GM12878 (cell line): ENCODE results near the gene PRAMEF18. TPM values are rescaled to one million over a fixed set of nuclear protein-coding genes. Genes with fewer than 3 reads are reported as not detected.
"Not testable (repeated sequence)": the region's sequence is repeated elsewhere in the genome, so short reads cannot be mapped to it uniquely, and the experiment has no call there.

ENCODE experiments used
- ATAC-seq: fragments of 200-7000 bp; cut with Tn5 transposase; 3 replicates; pipeline ENCODE4 v1.9.1; 2020; ENCODE audit warnings: mild to moderate bottlenecking, moderate library complexity
- Bru-seq: library from RNA; stranded (reverse); fragments of 400-500 nt; gene quantifications from one replicate; lab custom pipeline; 2021; lab: Mats Ljungman, UMichigan
- BruChase-seq, 2 experiments: library from RNA; stranded (reverse); fragments of 400-500 nt; gene quantifications; one replicate each; lab custom pipeline; 2021; lab: Mats Ljungman, UMichigan
- BruUV-seq: library from RNA; stranded (reverse); fragments of 400-500 nt; replicated peaks from 2 replicates; lab custom pipeline; 2021; lab: Mats Ljungman, UMichigan
- CTCF ChIA-PET: fragments of 300-600 bp; sonication (Branson Sonifier 250); formaldehyde crosslinking; extraction: SDS; loops from one replicate; lab custom pipeline; 2021; ENCODE audit warnings: inconsistent platforms; lab: Yijun Ruan, JAX
- POLR2A ChIA-PET: fragments of 350-600 bp; formaldehyde crosslinking; extraction: SDS; loops from one replicate; lab custom pipeline; 2021; ENCODE audit warnings: inconsistent platforms; lab: Charles Lee
- RAD21 ChIA-PET: fragments of 300-600 bp; sonication (Branson Sonifier 250); formaldehyde crosslinking; loops from one replicate; lab custom pipeline; 2023; ENCODE audit warnings: antibody characterized with exemption; ENCODE audit not compliant: unreplicated experiment; lab: Charles Lee
- SMC1A ChIA-PET: fragments of 300-600 bp; sonication (Branson Sonifier 250); formaldehyde crosslinking; loops from one replicate; lab custom pipeline; 2023; ENCODE audit not compliant: unreplicated experiment, uncharacterized antibody; lab: Charles Lee
- DNase-seq: peaks from one replicate; pipeline ENCODE4 v3.0.0-alpha.2; 2011; ENCODE audit warnings: low read depth, low spot score
- FAIRE-seq: peaks from 3 replicates; lab custom pipeline; 2011; peaks lifted over from hg19 to GRCh38; lab: Jason Lieb, UNC
- H2AFZ ChIP-seq: 2 replicates; pipeline ENCODE4 v1.6.0; 2011; ENCODE audit warnings: low read depth, low read length, control low read depth; ENCODE audit not compliant: control insufficient read depth
- H3K27ac ChIP-seq: 2 replicates; pipeline ENCODE4 v1.5.1; 2011; ENCODE audit warnings: control low read depth; ENCODE audit not compliant: control insufficient read depth, insufficient read depth
- H3K27me3 ChIP-seq, 2 experiments: replicated peaks in 1 of 2; 2 replicates each; pipeline versions ENCODE4 v1.6.0 to v1.6.1; 2011; ENCODE audit warnings: low read length in 1 of 2; ENCODE audit not compliant: control insufficient read depth in 2 of 2, insufficient read depth in 2 of 2
- H3K36me3 ChIP-seq, 2 experiments: 2 replicates each; pipeline ENCODE4 v1.5.1; 2011; ENCODE audit warnings: low read length in 1 of 2; ENCODE audit not compliant: control insufficient read depth in 2 of 2, insufficient read depth in 2 of 2
- H3K4me1 ChIP-seq: 2 replicates; pipeline ENCODE4 v1.6.1; 2011; ENCODE audit warnings: mild to moderate bottlenecking, low read length, moderate library complexity, mixed read lengths; ENCODE audit not compliant: control insufficient read depth, insufficient read depth
- H3K4me2 ChIP-seq: 2 replicates; pipeline ENCODE4 v1.6.0; 2011; ENCODE audit warnings: control low read depth; ENCODE audit not compliant: control insufficient read depth, insufficient read depth
- H3K4me3 ChIP-seq: fragments of 200-600 bp; sonication (generic); 2 replicates; pipeline ENCODE4 v1.5.1; 2016
- H3K79me2 ChIP-seq: 2 replicates; pipeline ENCODE4 v1.6.0; 2011; ENCODE audit warnings: low read length; ENCODE audit not compliant: control insufficient read depth, insufficient read depth
- H3K9ac ChIP-seq: 2 replicates; pipeline ENCODE4 v1.8.0; 2011; ENCODE audit warnings: low read length, control low read depth, mixed read lengths; ENCODE audit not compliant: control insufficient read depth, insufficient read depth
- H3K9me3 ChIP-seq: replicated peaks from 3 replicates; pipeline ENCODE4 v1.5.1; 2011; ENCODE audit warnings: mild to moderate bottlenecking, low read length; ENCODE audit not compliant: control insufficient read depth, insufficient read depth
- H4K20me1 ChIP-seq: 2 replicates; pipeline ENCODE4 v1.6.0; 2011; ENCODE audit not compliant: control insufficient read depth, insufficient read depth
- WGBS: methylation state at CpG from one replicate; pipeline ENCODE4 v1.1.6; 2016; ENCODE audit warnings: low lambda C conversion rate; ENCODE audit not compliant: insufficient replicate concordance, insufficient coverage; ENCODE audit errors: missing lambda C conversion rate; 5-methylcytosine and 5-hydroxymethylcytosine counted together
- in situ Hi-C: fragments of 300-500 bp; cut with MboI; formaldehyde crosslinking; loops from 9 replicates; pipeline ENCODE4 v1.14.3; 2018; ENCODE audit warnings: mixed read lengths
- intact Hi-C: fragments of 100-400 bp; cut with micrococcal nuclease; formaldehyde crosslinking; loops from one replicate; pipeline ENCODE4 v1.14.2; 2022; ENCODE audit not compliant: unreplicated experiment
- long read RNA-seq, 2 experiments: library from polyadenylated mRNA; unstranded; transcript quantifications; one replicate each; pipeline ENCODE4 v2.0.0, GENCODE V29; 2019 to 2020
- polyA minus RNA-seq, 3 experiments: library from RNA; depleted of rRNA, polyadenylated mRNA; stranded (reverse); fragments of >200 nt; gene quantifications; 2 replicates each; pipeline ENCODE4 v1.2.3, GENCODE V29; 2011
- polyA plus RNA-seq, 11 experiments: library from polyadenylated mRNA; depleted of rRNA in 4 of 11; unstranded in 6 of 11; stranded (reverse) in 5 of 11; fragments of >200 nt; fragmentation: Nextera tagmentation in 4 of 11; fragmentation: Illumina TruSeq in 1 of 11; extraction: Ambion mirVana in 4 of 11; extraction: Trizol in 1 of 11; gene quantifications; 1 replicate in 1 of 11; 2 replicates in 10 of 11; pipeline versions ENCODE4 v1.2.1 to v1.2.3, GENCODE V29; 2011 to 2016; ENCODE audit warnings: inconsistent platforms in 2 of 11, missing spikeins in 2 of 11, low read depth in 1 of 11
- total RNA-seq, 4 experiments: library from RNA; depleted of rRNA in 3 of 4; stranded (reverse); fragments of >200 nt in 3 of 4; fragmentation: Illumina TruSeq in 1 of 4; extraction: Trizol in 1 of 4; gene quantifications; 2 replicates each; pipeline versions ENCODE4 v1.2.1 to v1.2.3, GENCODE V29; 2013 to 2021

The PRAMEF18 gene, protein sequence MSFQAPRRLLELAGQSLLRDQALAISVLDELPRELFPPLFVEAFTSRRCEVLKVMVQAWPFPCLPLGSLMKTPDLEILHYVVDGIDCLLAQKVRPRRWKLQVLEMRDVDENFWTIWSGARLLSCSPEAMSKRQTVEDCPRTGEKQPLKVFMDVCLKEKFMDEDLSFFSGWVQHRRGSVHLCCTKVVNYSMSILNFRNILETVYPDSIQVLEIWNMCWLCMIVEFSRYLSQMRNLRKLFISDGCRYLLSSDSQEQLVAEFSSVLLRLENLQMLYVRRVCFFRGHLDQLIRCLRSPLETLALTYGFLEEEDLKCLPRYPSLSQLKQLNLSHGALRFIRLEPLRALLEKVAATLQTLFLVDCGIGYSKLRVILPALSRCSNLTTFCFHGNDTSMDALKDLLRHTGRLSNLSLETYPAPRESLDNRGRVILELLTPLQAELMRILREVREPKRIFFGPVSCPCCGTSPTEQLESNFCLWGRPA
- not detected in 2 replicates for total RNA-seq (2013; cell fraction: nucleolus; rRNA removed)
- total RNA-seq (2014; rRNA removed) (not detected in 2 replicates), total RNA-seq (2014; rRNA removed; fragmentation: Illumina TruSeq; extraction: Trizol) (not detected in 2 replicates), total RNA-seq (2021) (not detected in 2 replicates), polyA plus RNA-seq (2011; rRNA removed) (not detected in 2 replicates), polyA plus RNA-seq (2014; fragmentation: Illumina TruSeq; extraction: Trizol) (not detected in 2 replicates), polyA plus RNA-seq (2014; fragmentation: Nextera tagmentation; extraction: Ambion mirVana) (not detected), polyA plus RNA-seq (2014; rRNA removed) (not detected in 2 replicates), polyA plus RNA-seq (2016; fragmentation: Nextera tagmentation; extraction: Ambion mirVana) (not detected), polyA minus RNA-seq (2011; rRNA and poly(A)+ RNA removed) (not detected in 2 replicates), Bru-seq, nascent RNA (not detected), BruChase-seq, experiment 1, labeled RNA remaining after a 6-hour chase (not detected), BruChase-seq, experiment 2, labeled RNA remaining after a 2-hour chase (not detected)
- not detected for polyA plus RNA-seq (2011; ENCODE audit: low read depth)
- polyA plus RNA-seq (2011; cell fraction: cytosol; rRNA removed), result not detected in 2 replicates
- polyA plus RNA-seq (2011; cell fraction: nucleus; rRNA removed), result not detected in 2 replicates
- not detected in 2 replicates for polyA plus RNA-seq (2012)
- not detected in 2 replicates for polyA minus RNA-seq (2011; cell fraction: cytosol; rRNA and poly(A)+ RNA removed)
- not detected in 2 replicates for polyA minus RNA-seq (2011; cell fraction: nucleus; rRNA and poly(A)+ RNA removed)
- long read RNA-seq, experiment 1, result 0 reads
- long read RNA-seq, experiment 2, result 0 reads

DNA sequence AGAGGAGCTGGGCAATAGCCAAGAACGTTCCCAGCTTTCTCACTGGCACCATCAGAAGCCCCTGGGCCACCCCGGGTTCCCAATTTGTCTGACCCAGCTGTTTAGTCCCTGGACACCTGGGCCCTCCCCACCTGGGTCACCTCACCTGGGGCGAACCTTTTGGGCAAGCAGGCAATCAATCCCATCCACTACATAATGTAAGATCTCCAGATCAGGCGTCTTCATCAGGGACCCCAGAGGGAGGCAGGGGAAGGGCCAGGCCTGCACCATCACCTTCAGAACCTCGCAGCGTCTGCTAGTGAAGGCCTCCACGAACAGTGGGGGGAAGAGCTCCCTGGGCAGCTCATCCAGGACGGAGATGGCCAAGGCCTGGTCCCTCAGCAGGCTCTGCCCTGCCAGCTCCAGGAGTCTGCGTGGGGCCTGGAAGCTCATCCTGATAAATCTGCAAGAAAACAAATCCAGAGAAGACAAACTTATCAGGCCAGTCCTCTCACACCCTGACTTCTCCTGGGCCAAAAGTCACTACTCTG lies at the start of gene PRAMEF18:
Gene PRAMEF18 (minus strand): TSS at position 480 of the 530 bp plus-strand sequence. CDS start 48 bp downstream, at position 432.
- DNase-seq, ATAC-seq, H3K4me2 ChIP-seq, H3K4me1 ChIP-seq, H3K79me2 ChIP-seq, H4K20me1 ChIP-seq, H3K4me3 ChIP-seq, H3K27ac ChIP-seq, RAD21 ChIA-PET, POLR2A ChIA-PET, H3K9me3 ChIP-seq, BruUV-seq, H2AFZ ChIP-seq, SMC1A ChIA-PET, intact Hi-C loops, H3K27me3 ChIP-seq, H3K9ac ChIP-seq, FAIRE-seq, H3K36me3 ChIP-seq: not testable (repeated sequence)
- in situ Hi-C loops, result loop anchor here (25.0 kb wide), 2 partner anchors 413 to 688 kb away; no protein-coding TSS in a partner anchor
- CTCF ChIA-PET, result interaction anchor here (0.8 kb wide), 1 partner anchor 7 kb away, joined by 3 read pairs; no protein-coding TSS in a partner anchor
- 6% methylated on average over 9 of the region's 9 CpGs for WGBS

DNA sequence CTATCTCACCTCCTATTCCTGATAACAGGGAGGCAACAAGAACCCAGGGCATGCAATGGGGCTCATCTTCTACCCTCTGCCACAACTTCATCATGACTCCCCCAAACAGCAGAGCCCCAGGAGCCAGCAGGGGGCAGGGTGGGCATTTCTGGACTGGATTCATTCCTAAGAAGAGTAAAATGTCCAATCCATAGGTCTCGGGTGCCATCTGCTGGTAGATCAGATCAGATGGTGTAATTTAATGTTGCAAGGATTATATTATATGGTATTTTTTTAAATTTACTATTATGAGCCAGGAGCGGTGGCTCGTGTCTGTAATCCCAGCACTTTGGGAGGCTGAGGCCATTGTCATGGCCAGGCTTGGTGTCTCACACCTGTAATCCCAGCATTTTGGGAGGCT lies 39.2 kb upstream of the PRAMEF18 start:
- H3K27ac ChIP-seq, ATAC-seq, H3K4me2 ChIP-seq, H3K36me3 ChIP-seq, H3K79me2 ChIP-seq, H3K4me3 ChIP-seq, H4K20me1 ChIP-seq, DNase-seq, H3K9me3 ChIP-seq, SMC1A ChIA-PET, in situ Hi-C loops, H3K27me3 ChIP-seq, H2AFZ ChIP-seq, POLR2A ChIA-PET, CTCF ChIA-PET, H3K9ac ChIP-seq, intact Hi-C loops, BruUV-seq, FAIRE-seq, RAD21 ChIA-PET, H3K4me1 ChIP-seq: not testable (repeated sequence)
- WGBS, result no CpG with 5 or more reads among the region's 3 CpGs

DNA sequence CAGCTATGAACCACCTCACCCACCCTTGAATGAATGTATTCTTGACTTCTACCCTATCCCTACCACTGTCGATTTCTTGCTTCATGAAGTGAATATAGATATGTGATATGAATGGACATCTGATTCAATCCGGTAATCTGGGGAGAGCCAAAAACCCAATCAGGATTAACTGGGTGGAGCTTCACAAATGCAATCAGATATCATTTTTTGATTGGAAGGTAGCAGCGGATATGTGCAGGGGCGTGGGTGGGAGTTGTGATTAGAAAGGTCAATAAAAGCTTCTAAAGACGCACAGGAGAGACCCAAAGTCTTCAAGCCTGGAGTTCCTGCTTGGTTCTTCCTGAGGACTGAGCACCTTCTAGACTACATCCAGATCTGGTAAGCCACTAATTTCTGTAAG lies 27.9 kb upstream of the PRAMEF18 start, which contains the start of gene PRAMEF5:
Gene PRAMEF5 (plus strand): TSS at position 301 of the 400 bp plus-strand sequence. CDS start 5,071 bp downstream, outside the sequence.
- H3K4me1 ChIP-seq, in situ Hi-C loops, H3K27me3 ChIP-seq, ATAC-seq, RAD21 ChIA-PET, H3K9ac ChIP-seq, intact Hi-C loops, H4K20me1 ChIP-seq, DNase-seq, H3K4me3 ChIP-seq, H3K27ac ChIP-seq, H3K9me3 ChIP-seq, H2AFZ ChIP-seq, FAIRE-seq, CTCF ChIA-PET, H3K79me2 ChIP-seq, POLR2A ChIA-PET, BruUV-seq, H3K4me2 ChIP-seq, SMC1A ChIA-PET, H3K36me3 ChIP-seq: not testable (repeated sequence)
- 40% methylated on average over 2 of the region's 5 CpGs for WGBS
